Mesenteric fat pad (tissue), 1 donor: ENCODE measurements around the gene MPND. TPM values are rescaled to one million over a fixed set of nuclear protein-coding genes. Genes with fewer than 3 reads are reported as not detected.
A peak's percentile ranks its signal among the peaks of the same experiment; 100 is the strongest.

Experiments
- DNase-seq: peaks from one replicate; pipeline ENCODE4 v3.0.0-alpha.2; 2020; ENCODE audit warnings: low spot score
- long read RNA-seq: library from polyadenylated mRNA; unstranded; transcript quantifications from one replicate; pipeline ENCODE4 v2.0.0, GENCODE V29; 2020
- total RNA-seq: library from RNA; stranded (reverse); fragmentation: NEBNext Ultra II Directional; extraction: Animal tissue kit (Norgen Biotek cat#: 25700); gene quantifications from one replicate; pipeline ENCODE4 v1.2.1, GENCODE V29; 2021
- donor health status: DM: yes; HTN: yes; CAD: no.

Gene MPND, protein sequence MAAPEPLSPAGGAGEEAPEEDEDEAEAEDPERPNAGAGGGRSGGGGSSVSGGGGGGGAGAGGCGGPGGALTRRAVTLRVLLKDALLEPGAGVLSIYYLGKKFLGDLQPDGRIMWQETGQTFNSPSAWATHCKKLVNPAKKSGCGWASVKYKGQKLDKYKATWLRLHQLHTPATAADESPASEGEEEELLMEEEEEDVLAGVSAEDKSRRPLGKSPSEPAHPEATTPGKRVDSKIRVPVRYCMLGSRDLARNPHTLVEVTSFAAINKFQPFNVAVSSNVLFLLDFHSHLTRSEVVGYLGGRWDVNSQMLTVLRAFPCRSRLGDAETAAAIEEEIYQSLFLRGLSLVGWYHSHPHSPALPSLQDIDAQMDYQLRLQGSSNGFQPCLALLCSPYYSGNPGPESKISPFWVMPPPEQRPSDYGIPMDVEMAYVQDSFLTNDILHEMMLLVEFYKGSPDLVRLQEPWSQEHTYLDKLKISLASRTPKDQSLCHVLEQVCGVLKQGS
- total RNA-seq: 14.4 TPM
- long read RNA-seq, partial matches to known transcripts: 3 of 3 reads
- long read RNA-seq, other reads (novel, unspliced or antisense): 0 of 3 reads

DNA sequence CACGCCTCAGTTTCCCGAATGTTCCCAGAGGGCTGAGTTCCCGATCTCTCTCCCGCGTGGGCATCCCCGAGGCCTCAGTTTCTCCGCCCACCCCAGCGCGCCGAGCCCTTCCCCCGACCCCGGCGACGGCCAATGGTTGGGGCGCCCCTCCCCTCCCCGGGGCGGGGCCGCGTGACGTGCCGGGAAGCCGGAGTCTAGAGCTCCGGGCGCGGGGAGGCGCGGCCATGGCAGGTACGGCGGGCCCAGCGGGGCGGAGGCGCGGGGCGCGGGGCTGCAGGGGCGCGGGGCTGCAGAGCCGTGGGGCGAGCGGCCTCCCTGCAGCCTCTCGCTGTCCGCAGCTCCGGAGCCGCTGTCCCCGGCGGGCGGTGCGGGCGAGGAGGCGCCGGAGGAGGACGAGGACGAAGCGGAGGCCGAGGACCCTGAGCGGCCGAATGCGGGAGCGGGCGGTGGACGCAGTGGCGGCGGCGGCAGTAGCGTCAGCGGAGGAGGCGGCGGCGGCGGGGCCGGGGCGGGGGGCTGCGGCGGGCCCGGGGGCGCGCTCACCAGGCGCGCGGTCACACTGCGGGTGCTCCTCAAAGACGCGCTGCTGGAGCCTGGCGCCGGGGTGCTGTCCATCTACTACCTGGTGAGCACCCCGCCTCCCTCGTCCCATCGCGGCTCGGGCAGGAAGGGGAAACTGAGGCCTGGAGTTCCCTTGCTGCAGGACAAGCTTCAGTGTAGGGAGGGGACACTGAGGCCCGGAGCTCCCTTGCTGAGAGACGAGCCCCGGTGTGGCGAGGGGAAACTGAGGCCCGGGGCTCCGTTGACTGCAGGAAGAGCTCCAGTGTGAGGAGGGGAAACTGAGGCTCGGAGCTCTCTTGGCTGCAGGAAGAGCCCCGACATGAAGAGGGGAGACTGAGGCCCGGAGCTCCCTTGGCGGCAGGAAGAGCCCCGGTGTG, at the start of gene MPND:
MPND (plus strand) TSS at position 193 of the 938 bp plus-strand sequence; CDS start at position 225, 32 bp downstream.
- DNase-seq: peak; percentile 97

DNA sequence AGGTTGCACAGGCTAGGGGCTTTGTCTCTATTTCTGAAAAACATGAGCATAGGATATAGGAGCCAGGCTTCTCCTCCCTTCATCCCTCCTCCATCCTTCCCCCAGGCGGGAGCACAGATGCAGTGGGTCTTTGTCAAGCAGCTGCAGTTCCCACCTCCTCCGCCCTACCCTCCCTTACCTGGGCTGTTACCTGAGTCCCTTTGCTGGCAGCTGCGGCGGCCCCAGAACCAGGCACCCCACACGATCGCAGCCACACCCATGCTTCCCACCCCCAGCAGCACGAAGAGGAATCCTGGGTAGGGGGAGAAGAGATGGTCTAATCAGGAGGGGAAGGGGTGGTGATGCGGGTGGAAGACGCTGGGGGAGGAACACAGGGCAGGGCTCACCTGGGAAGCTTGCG, 49.0 kb upstream of the MPND start:
- DNase-seq: no peak

DNA sequence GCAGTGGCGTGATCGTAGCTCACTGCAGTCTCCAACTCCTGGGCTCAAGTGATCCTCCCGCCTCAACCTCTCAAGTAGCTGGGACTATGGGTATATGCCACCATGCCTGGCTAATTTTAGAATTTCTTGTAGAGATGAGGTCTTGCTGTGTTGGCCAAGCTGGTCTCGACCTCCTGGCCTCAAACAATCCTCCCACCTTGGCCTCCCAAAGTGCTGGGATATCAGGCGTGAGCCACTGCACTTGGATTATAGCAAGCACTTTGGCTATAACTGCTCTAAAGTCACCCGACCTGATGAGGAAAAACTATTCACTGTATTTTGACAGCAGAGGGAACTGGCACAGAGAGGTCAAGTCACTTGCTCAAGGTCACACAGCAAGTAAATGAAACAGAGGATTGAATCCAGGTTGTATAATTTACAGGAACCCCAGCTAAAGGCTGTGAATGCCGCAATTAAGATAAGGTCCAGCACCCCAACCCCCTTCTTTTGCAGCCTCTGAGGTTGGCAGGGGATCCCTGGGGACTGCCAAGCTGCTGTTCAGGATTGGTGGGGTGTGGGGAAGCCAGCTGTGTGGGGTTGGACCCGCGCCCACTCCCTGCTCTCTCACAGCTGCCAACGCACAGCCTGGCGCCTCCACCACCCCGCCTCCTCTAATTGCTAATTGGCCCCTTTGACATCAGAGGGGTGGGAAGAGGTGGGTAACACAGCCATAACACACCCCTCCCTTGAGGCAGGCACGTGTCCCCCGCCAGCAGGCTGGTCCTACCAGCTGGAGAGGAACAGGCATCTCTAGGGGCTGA, 47.2 kb upstream of the MPND start:
- DNase-seq: no peak

DNA sequence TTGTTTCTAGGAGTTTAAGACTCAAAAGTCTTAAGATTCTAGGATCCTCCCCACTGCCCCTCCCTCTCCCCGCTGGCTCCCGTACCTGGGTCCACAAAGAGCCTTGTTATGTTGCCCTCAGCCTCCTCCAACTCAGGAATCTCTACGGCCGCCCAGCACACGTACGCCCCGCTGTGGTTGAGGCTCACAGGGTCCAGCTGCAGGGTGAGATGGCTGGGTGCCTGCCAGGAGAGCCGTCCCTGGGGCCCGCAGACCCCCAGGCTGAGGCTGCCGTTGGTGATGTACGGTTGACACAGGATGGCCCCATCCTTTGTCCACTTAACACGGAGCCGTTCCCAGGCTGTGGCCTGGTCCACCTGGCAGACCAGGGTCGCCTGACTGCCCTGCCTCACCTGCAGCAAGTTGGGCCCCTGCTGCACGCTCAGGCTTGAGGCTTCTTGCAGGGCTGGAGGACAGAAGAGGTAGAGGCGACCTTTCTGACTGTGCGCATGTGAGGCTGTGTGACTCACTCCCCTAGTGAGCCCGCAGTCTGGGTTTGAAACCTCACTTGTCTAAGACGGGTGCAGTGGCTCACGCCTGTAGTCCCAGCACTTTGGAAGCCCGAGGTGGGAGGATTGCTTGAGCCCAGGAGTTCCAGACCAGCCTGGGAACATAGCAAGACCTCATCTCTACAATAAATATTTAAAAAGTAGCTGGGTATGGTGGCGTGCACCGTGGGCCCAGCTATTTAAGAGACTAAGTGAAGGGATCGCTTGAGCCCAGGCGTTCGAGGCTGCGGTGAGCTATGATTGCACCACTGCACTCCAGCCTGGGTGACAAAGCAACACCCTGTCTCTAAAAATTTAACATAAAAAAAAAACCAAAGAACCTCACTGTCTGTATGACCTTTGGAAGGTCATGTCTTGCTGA, 45.2 kb upstream of the MPND start:
- DNase-seq: no peak

DNA sequence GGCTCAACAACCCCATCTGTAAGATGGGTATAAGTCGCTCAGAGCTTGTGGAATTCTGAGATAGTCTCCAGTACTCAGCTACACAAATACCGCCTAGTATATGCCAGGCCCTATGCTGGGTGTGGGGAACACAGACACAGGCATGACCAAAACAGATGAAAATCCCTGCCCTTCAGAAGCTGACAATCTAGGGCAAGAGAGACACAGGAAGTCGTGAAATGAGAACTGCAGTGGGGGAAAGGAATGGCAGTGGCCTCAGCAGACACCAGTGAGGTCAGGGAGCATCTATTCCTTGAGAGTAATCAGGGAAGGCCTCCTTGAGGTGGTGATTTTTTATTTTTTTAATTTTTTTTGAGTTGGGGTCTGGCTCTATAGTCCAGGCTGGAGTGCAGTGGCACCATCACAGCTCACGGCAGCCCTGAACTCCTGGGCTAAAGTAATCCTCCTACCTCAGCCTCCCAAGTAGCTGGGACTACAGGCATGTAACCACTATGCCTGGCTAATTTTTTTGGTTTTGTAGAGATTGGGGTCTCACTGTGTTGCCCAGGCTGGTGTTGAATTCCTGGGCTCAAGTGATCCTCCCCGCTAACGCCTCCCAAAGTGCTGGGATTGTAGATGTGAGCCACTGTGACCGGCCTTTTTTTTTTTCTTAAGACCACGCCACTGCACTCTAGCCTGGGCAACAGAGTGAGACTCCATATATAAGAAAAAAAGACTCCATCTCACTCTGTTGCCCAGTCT, 44.4 kb upstream of the MPND start:
- DNase-seq: no peak

DNA sequence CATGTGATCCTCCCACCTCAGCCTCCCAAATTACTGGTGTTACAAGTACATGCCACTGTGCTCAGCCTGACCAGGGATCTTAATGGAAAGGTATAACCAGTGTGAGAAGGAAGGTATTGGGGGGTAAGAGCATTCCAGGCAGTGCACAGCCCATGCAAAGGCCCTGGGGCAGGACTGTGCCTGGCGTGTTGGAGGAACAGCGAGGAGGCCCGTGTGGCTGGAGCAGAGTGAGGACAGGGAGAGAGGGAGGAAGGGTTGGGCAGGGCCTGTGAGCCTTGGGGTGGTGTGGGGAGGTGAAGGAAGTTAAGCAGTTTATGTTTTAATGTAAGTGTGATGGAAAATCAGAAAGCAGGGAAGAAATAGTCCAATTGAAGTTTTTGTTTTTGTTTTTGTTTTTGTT, 42.8 kb upstream of the MPND start:
- no peak for DNase-seq

DNA sequence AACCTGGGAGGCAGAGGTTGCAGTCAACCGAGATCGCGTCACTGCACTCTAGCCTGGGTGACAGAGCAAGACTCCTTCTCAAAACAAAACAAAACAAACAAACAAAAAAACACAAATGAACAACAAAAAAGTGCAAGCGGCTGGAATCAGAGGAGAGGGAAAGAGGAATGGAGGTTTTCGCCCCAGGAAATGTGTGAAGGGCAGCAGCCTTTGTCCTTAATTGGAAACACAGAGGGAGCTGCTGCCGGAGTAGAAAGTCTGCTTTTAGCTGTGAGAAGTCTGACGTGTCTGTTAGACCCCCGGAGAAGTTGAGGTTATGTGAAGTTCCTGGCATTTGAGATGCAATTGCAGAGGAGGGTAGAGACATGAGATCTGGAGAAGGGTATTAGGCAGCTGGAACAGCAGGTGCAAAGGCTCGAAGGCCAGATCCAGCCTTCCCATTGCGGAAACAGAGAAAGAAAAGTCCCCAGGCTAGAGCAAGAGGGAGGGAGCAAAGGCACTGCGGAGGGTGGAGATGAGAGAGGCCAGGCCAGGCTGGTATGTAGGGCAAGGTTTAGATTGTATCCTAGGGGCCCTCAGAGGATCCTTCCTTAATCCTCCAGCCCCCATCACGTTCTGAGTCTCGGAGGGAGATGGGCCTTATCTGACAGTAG, 41.6 kb upstream of the MPND start:
- DNase-seq: no peak

DNA sequence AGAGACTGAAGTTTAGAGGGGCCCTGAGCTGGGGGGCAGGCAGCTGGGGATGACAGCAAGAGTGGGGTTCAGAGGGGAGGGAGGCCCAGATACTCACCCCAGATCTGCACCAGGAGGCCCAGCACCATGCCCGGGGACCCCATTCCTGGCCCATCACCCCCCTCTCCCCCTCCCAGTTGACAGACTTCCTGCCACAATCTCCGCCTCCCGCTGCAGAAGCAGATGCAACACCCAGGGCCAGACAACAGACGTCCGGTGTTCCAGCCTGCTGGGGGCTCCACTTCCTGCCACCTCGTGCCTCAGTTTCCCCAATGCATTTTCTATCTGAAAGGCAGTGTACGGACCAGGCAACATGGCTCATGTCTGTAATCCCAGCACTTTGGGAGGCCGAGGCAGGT, 41.1 kb upstream of the MPND start, which contains the start of gene TMIGD2:
TMIGD2 (minus strand) TSS at position 147 of the 398 bp plus-strand sequence; CDS start at position 143, 4 bp downstream.
- DNase-seq: no peak

DNA sequence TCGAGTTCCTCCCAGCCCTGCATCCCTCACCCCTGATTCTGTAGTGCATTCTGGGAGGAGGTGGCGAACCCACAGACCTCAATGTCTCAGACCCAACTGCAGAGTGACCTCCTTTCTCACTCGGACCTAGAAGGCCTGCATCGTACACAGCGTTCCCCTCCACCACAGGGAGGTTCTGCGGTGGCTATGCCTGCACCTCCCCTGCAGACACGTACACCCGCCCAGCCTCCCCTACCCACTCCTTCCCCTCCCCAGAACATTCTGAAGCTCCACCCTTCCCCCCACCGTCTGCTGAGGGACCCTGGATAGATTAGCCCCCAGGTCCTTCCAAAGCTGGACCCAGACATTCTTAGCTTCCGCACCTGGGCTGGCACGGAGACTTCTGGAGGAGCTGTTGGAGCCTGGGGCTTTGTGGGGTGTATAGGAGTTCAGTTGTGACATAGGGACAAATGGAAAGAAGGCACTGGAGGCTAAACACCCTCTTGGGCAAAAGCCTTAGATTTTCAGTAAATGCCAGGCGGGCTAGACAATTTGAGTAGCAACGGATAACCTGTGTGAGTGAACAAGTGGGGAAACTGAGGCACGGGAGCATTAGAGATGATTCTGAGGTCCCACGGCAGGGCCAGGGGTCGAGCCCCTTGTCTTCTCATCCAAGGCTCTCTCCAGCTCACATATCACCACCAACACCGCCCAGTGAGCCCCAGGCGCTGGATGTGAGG, 39.4 kb upstream of the MPND start:
- DNase-seq: no peak

DNA sequence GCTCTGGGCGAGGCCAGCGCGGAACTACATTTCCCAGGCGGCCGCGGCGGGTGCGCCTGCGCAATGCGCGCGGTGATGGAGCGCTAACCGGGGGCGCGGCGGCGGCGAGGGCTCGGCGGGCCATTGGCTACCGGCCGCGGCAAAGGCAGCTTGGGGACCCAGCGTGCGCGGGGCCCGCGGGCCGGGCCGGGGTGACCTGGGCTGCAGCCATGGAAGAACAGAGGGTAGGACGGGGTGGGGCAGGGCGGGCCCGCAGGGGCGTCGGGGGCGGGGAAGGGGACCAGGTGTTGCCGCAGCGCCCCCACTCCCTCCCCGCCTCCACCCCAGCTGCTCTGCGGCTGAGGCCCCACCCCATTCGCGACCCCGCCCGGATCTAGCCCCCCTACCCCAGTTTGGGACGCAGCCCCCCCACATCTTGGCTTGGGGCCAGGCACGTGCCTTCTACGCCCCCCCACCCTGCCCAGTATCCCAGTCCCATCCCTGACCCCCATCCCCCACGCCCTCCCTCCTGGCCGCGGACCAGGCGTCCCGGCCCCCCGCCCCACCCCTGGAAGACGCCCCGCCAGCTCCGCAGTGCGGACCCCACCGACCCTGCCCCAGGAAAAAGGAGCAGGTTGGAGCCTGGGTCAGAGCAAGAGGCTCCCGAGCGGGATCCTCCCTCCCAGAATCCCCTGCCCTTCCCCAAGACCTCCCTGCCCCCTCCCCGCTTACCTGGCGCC, 38.7 kb upstream of the MPND start, which contains the start of gene FSD1:
FSD1 (plus strand) TSS at position 61 of the 719 bp plus-strand sequence; CDS start at position 210, 149 bp downstream.
- DNase-seq: no peak

DNA sequence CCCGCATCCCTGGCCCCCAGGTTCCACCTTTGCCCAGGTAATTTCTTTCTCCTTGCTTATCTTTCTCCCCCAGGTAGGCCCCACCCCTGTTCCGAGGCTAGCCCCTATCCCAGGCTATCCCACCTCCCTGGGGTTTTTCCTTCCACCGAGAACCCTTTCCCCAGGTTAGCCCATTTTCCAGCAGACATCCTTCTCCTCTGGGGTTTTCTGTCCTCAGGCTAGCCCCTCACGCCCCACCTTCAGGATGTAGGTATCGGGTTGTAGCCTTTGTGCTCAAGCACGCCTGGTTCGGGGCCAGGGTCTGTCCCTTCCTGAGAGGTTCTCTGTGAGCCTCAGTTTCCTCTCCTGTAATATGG, 38.1 kb upstream of the MPND start:
- no peak for DNase-seq

DNA sequence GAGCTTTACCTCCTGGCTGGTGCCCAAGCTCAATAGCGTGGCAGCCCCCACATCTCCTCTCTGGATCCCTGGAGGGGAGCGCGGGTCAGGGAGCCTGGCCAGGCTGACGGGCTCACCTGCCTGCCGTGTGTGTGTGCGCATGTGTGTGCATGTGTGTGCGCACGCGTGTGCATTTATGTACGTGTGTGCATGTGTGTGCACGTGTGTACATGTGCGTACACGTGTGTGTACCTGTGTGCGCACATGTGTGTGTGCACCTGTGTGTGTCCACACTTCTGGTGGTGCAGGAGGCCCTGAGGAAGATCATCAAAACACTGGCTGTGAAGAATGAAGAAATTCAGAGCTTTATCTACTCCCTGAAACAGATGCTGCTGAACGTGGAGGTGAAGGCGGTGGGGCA, 37.7 kb upstream of the MPND start:
- DNase-seq: no peak

DNA sequence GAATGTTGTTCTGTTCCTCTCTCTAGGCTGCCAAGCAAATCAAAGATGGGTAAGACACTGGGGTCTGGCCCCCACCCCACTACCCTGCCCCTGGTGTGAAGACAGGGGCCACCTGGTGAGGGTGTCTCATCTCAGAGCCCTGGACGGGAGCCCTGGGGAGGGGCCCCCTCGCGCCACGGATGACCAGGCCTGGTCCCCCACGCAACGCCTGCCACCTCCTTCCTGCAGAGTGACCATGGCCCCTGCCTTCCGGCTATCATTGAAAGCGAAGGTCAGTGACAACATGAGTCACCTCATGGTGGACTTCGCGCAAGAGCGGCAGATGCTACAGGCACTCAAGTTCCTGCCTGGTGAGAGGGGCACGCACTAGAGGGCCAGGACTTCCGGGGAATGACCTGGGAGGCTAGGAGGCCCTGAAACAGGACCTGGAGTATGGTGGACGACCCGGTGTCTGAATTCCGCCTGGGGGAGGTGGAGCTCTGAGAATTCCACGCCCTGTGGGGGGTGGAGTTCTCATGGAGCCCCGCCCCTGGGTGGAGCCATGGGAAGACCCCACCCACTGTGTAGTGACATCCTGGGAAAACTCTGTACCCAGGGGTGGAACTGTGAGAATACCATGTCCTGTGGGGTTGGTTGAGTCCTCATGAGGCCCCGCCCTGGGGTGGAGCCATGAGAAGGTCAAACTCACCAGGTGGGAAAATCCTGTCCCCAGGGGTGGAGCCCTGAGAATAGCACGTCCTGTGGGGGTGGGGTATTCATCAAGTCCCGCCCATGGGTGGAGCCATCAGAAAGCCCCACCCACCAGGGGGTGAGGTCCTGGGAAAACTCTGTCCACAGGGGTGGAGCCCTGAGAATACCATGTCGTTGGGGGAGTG, 32.9 kb upstream of the MPND start:
- no peak for DNase-seq

DNA sequence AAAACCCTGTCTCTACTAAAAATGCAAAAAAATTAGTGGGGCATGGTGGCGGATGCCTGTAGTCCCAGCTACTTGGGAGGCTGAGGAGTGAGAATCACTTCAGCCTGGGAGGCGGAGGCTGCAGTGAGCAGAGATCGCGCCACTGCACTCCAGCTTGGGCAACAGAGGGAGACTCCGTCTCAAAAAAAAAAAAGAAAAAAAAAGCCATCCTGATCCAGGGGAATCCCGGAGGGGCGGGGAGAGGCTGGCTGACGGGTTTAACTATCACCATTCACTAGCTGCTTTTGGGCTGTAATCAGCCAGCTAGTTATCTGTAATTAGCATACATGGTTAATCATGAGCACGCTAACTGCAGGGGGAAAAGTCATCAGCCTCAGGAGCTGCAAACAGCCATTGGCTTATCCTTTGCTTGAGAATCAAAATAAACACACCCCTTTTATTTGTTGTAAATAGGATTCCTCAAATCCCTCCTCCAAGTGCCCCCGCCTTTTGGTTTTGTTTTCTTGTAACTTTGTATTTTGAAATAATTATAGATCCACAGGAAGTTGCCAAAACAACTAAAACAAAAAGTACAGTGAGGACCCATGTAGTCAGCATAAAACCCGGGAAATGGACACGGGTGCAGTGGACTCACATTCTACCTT, 29.4 kb upstream of the MPND start:
- DNase-seq: no peak

DNA sequence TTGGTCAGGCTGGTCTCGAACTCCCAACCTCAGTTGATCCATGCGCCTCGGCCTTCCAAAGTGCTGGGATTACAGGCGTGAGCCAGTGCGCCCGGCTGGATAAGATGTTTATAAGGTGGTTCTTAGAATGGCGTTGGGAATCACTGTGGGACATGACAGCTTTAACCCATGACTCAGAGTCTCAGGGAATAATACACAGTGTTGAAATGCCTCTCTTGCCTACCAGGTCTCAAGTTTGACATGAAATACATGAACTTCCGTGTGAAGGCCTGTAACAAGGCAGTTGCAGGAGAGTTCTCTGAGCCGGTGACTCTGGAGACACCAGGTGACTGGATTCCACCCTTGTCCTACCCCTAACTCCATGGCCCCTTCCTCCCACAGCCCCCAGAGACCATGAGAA, 26.4 kb upstream of the MPND start:
- no peak for DNase-seq

DNA sequence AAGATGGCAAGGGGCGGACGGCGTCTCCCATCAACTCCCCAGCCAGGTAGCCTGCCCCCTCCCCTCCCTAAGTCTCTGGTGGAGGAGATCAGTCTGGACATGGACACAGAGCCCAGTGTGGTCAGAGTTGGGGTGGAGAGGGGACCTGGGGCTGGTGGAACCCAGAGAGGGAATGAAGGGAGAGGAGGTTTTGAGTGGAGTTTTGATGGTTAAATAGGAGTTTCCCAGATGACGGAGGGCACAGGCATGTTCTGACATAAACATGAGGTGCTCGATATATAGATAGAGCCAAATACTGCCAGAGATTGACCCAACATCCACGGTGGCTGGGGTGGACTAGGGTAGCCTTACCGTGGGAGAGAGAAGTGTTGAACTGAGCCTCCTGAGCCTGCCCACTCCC, 24.9 kb upstream of the MPND start:
- no peak for DNase-seq
